ENCODE data around the gene ITPRIP. TPM values are rescaled to one million over a fixed set of nuclear protein-coding genes. Genes with fewer than 3 reads are reported as not detected.
A peak's percentile ranks its signal among the peaks of the same experiment; 100 is the strongest.

The ITPRIP gene
- total and polyA plus RNA-seq, 5 donors from 2014 or later, result 10.9 to 68.4 (median 13.4) TPM

GRCh38 chr10:104300736-104301292 is 37.5 kb downstream of the ITPRIP start:
- Mint-ChIP-seq H3K36me3 (no peaks in the 10 kb centered on the region), H3K4me1 (peaks cover 7 to 11% (median 9%) of the 10 kb centered on the region in 4 donors), H3K9me3 (no peaks in the 10 kb centered on the region), H3K27me3 (peaks cover 26% of the 10 kb centered on the region), H3K4me3 (no peak overlapping the region), H3K27ac (no peak overlapping the region)
- peaks cover 2% of the 10 kb centered on the region for H3K4me1 ChIP-seq (ENCODE audit: control insufficient read depth, insufficient read depth, low read length, poor library complexity, severe bottlenecking)
- ATAC-seq (ENCODE audit: low read depth in 2 of 2) (peak in 1 of 2 donors; percentile 14), DNase-seq (peak in 1 of 3 donors; percentile 41)
- H3K9me3 ChIP-seq (ENCODE audit: control insufficient read depth in 2 of 2, low read length in 2 of 2), result no peaks in the 10 kb centered on the region
- no peak overlapping the region for H3K27ac ChIP-seq (ENCODE audit: insufficient read depth, low read length, poor library complexity, severe bottlenecking)
- no peaks in the 10 kb centered on the region for H3K36me3 ChIP-seq (ENCODE audit: control insufficient read depth, insufficient read depth, low read length)
- H3K27me3 ChIP-seq (ENCODE audit: control insufficient read depth, insufficient read depth, low read length), result peaks cover 7% of the 10 kb centered on the region
- no peak overlapping the region for H3K4me3 ChIP-seq (ENCODE audit: low read depth, low read length)

- peaks cover 4 to 8% (median 7%) of the 10 kb centered on the region in 4 donors for H3K4me1 Mint-ChIP-seq
- peaks cover 7% of the 10 kb centered on the region for H3K27me3 ChIP-seq (ENCODE audit: control insufficient read depth, insufficient read depth, low read length)
- H3K36me3 Mint-ChIP-seq, result no peaks in the 10 kb centered on the region
- no peaks in the 10 kb centered on the region for H3K9me3 ChIP-seq (ENCODE audit: control insufficient read depth in 2 of 2, low read length in 2 of 2)
- DNase-seq (no peak), ATAC-seq (ENCODE audit: low read depth in 2 of 2) (no peak)
- no peak overlapping the region for H3K27ac ChIP-seq (ENCODE audit: insufficient read depth, low read length, poor library complexity, severe bottlenecking)
- H3K9me3 Mint-ChIP-seq, result no peaks in the 10 kb centered on the region
- no peaks in the 10 kb centered on the region for H3K4me1 ChIP-seq (ENCODE audit: control insufficient read depth, insufficient read depth, low read length, poor library complexity, severe bottlenecking)
- H3K4me3 Mint-ChIP-seq, result no peak overlapping the region
- peaks cover 29% of the 10 kb centered on the region for H3K27me3 Mint-ChIP-seq
- H3K27ac Mint-ChIP-seq, result peak overlapping the region in 1 of 3 donors; percentile 39
- no peak overlapping the region for H3K4me3 ChIP-seq (ENCODE audit: low read depth, low read length)
- H3K36me3 ChIP-seq (ENCODE audit: control insufficient read depth, insufficient read depth, low read length), result no peaks in the 10 kb centered on the region
These were observed 38.1 kb downstream of the ITPRIP start for GRCh38 chr10:104300002-104300735.

GRCh38 chr10:104299031-104299904 is 39.0 kb downstream of the ITPRIP start:
- H3K9me3 Mint-ChIP-seq, result no peaks in the 10 kb centered on the region
- no peak overlapping the region for H3K4me3 Mint-ChIP-seq
- Histone ChIP-seq H3K4me3 (ENCODE audit: low read depth, low read length) (no peak overlapping the region), H3K27ac (ENCODE audit: insufficient read depth, low read length, poor library complexity, severe bottlenecking) (no peak overlapping the region), H3K36me3 (ENCODE audit: control insufficient read depth, insufficient read depth, low read length) (no peaks in the 10 kb centered on the region), H3K4me1 (ENCODE audit: control insufficient read depth, insufficient read depth, low read length, poor library complexity, severe bottlenecking) (no peaks in the 10 kb centered on the region), H3K9me3 (ENCODE audit: control insufficient read depth in 2 of 2, low read length in 2 of 2) (no peaks in the 10 kb centered on the region), H3K27me3 (ENCODE audit: control insufficient read depth, insufficient read depth, low read length) (peaks cover 7% of the 10 kb centered on the region)
- H3K27me3 Mint-ChIP-seq, result peaks cover 38% of the 10 kb centered on the region
- peak overlapping the region in 2 of 3 donors; percentile 33 to 39 for H3K27ac Mint-ChIP-seq
- no peaks in the 10 kb centered on the region for H3K36me3 Mint-ChIP-seq
- peaks cover 4 to 8% (median 7%) of the 10 kb centered on the region in 4 donors for H3K4me1 Mint-ChIP-seq
- ATAC-seq (ENCODE audit: low read depth in 2 of 2) (no peak), DNase-seq (no peak)

GRCh38 chr10:104297697-104298660 is 40.3 kb downstream of the ITPRIP start:
- H3K36me3 Mint-ChIP-seq, result no peaks in the 10 kb centered on the region
- H3K4me1 Mint-ChIP-seq, result peaks cover 0 to 8% (median 7%) of the 10 kb centered on the region in 4 donors
- H3K27ac ChIP-seq (ENCODE audit: insufficient read depth, low read length, poor library complexity, severe bottlenecking), result no peak overlapping the region
- no peak overlapping the region for H3K27ac Mint-ChIP-seq
- no peak overlapping the region for H3K4me3 ChIP-seq (ENCODE audit: low read depth, low read length)
- H3K27me3 ChIP-seq (ENCODE audit: control insufficient read depth, insufficient read depth, low read length), result peaks cover 8% of the 10 kb centered on the region
- H3K9me3 ChIP-seq (ENCODE audit: control insufficient read depth in 2 of 2, low read length in 2 of 2), result no peaks in the 10 kb centered on the region
- ATAC-seq (ENCODE audit: low read depth in 2 of 2) (no peak), DNase-seq (peak in 1 of 3 donors; percentile 24)
- no peaks in the 10 kb centered on the region for H3K9me3 Mint-ChIP-seq
- H3K4me1 ChIP-seq (ENCODE audit: control insufficient read depth, insufficient read depth, low read length, poor library complexity, severe bottlenecking), result no peaks in the 10 kb centered on the region
- no peaks in the 10 kb centered on the region for H3K36me3 ChIP-seq (ENCODE audit: control insufficient read depth, insufficient read depth, low read length)
- peaks cover 39% of the 10 kb centered on the region for H3K27me3 Mint-ChIP-seq
- H3K4me3 Mint-ChIP-seq, result no peak overlapping the region

- Histone ChIP-seq H3K9me3 (ENCODE audit: control insufficient read depth in 2 of 2, low read length in 2 of 2) (no peaks in the 10 kb centered on the region), H3K27me3 (ENCODE audit: control insufficient read depth, insufficient read depth, low read length) (peaks cover 8% of the 10 kb centered on the region), H3K4me1 (ENCODE audit: control insufficient read depth, insufficient read depth, low read length, poor library complexity, severe bottlenecking) (no peaks in the 10 kb centered on the region), H3K27ac (ENCODE audit: insufficient read depth, low read length, poor library complexity, severe bottlenecking) (no peak overlapping the region), H3K4me3 (ENCODE audit: low read depth, low read length) (no peak overlapping the region), H3K36me3 (ENCODE audit: control insufficient read depth, insufficient read depth, low read length) (no peaks in the 10 kb centered on the region)
- H3K4me1 Mint-ChIP-seq, result peaks cover 0 to 8% (median 7%) of the 10 kb centered on the region in 4 donors
- no peaks in the 10 kb centered on the region for H3K36me3 Mint-ChIP-seq
- H3K27me3 Mint-ChIP-seq, result peaks cover 37% of the 10 kb centered on the region
- DNase-seq (no peak), ATAC-seq (ENCODE audit: low read depth in 2 of 2) (peak in 1 of 2 donors; percentile 27)
- no peaks in the 10 kb centered on the region for H3K9me3 Mint-ChIP-seq
- peak overlapping the region in 1 of 3 donors; percentile 17 for H3K27ac Mint-ChIP-seq
- no peak overlapping the region for H3K4me3 Mint-ChIP-seq
These were observed 41.4 kb downstream of the ITPRIP start for GRCh38 chr10:104296687-104297436.

- H3K36me3 ChIP-seq (ENCODE audit: control insufficient read depth, insufficient read depth, low read length), result no peaks in the 10 kb centered on the region
- Mint-ChIP-seq H3K27me3 (peaks cover 28% of the 10 kb centered on the region), H3K27ac (peak overlapping the region in 1 of 3 donors; percentile 14), H3K4me3 (no peak overlapping the region), H3K9me3 (no peaks in the 10 kb centered on the region), H3K4me1 (peaks cover 0 to 7% (median 6%) of the 10 kb centered on the region in 4 donors), H3K36me3 (no peaks in the 10 kb centered on the region)
- peaks cover 15% of the 10 kb centered on the region for H3K27me3 ChIP-seq (ENCODE audit: control insufficient read depth, insufficient read depth, low read length)
- no peak overlapping the region for H3K4me3 ChIP-seq (ENCODE audit: low read depth, low read length)
- ATAC-seq (ENCODE audit: low read depth in 2 of 2) (no peak), DNase-seq (no peak)
- H3K9me3 ChIP-seq (ENCODE audit: control insufficient read depth in 2 of 2, low read length in 2 of 2), result no peaks in the 10 kb centered on the region
- H3K4me1 ChIP-seq (ENCODE audit: control insufficient read depth, insufficient read depth, low read length, poor library complexity, severe bottlenecking), result peaks cover 6% of the 10 kb centered on the region
- no peak overlapping the region for H3K27ac ChIP-seq (ENCODE audit: insufficient read depth, low read length, poor library complexity, severe bottlenecking)
These were observed 44.4 kb downstream of the ITPRIP start for GRCh38 chr10:104293781-104294321.
